Peyer's patch (tissue), 4 donors: Measurements from ENCODE around the gene RTP3. TPM values are rescaled to one million over a fixed set of nuclear protein-coding genes. Genes with fewer than 3 reads are reported as not detected.

ENCODE experiments used
- DNase-seq, 3 donors: peaks; one replicate each; pipeline ENCODE4 v3.0.0-alpha.2; 2017 to 2019
- H3K27ac ChIP-seq, 4 donors: fragments of 200-600 bp; sonication (generic); one replicate each; pipeline ENCODE4 v1.5.1; 2016 to 2019
- H3K27me3 ChIP-seq, 2 donors: fragments of 200-600 bp; sonication (generic); one replicate each; pipeline ENCODE4 v1.5.1; 2019
- H3K36me3 ChIP-seq, 3 donors: fragments of 200-600 bp; sonication (generic); one replicate each; pipeline ENCODE4 v1.5.1; 2016 to 2019
- H3K4me1 ChIP-seq, 4 donors: fragments of 200-600 bp; sonication (generic); one replicate each; pipeline ENCODE4 v1.5.1; 2016 to 2019
- H3K4me3 ChIP-seq, 4 donors: fragments of 200-600 bp; sonication (generic); 1 replicate in 3 of 4; 2 replicates in 1 of 4; pipeline ENCODE4 v1.5.1; 2016 to 2019; ENCODE audit warnings: mild to moderate bottlenecking in 1 of 4
- H3K9me3 ChIP-seq, 4 donors: fragments of 200-600 bp; sonication (generic); one replicate each; pipeline ENCODE4 v1.5.1; 2016 to 2019; ENCODE audit warnings: mild to moderate bottlenecking in 1 of 4
- POLR2A ChIP-seq, 2 donors: fragments of 450-650 bp; IDR thresholded peaks; one replicate each; pipeline ENCODE4 v1.5.1; 2017; ENCODE audit warnings: antibody characterized with exemption in 2 of 2, mild to moderate bottlenecking in 2 of 2, moderate library complexity in 2 of 2
- total RNA-seq, 4 donors: library from RNA; depleted of rRNA; stranded (reverse); fragments of >200 nt; gene quantifications; one replicate each; pipeline ENCODE4 v1.1.0, GENCODE V29; 2016
- TF ChIP-seq, protein P1 (sequence below), 6 experiments: fragments of 450-650 bp in 4 of 6; fragments of 200-600 bp in 2 of 6; sonication (generic) in 1 of 6; IDR thresholded peaks; one replicate each; pipeline ENCODE4 v1.5.1; 2017 to 2019; ENCODE audit warnings: antibody characterized with exemption in 6 of 6, mild to moderate bottlenecking in 3 of 6, moderate library complexity in 1 of 6

The RTP3 gene
- total RNA-seq, 4 donors from 2014 or later = not detected

DNA sequence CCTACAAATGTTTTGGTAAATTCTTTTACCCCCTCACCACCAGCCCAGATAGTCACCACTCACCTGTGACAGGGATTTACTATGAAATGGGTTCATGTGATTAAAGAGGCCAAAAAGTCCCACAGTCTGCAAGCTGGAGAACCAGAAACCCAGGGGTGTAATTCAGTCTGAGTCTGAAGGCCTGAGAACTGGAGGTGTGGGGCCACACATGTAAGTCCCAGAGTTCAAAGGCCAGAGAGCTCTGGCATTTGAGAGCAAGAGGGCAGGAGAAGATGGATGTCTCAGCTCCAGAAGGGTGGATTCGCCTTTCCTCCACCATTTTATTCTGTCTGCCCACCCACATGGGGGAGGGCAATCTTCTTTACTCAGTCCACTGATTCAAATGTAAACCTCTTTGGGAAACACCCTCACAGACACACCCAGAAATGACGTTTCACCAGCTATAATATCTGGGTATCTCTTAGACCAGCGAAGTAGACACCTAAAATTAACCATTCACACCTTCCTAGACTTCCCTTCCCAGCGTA, 11.9 kb downstream of the RTP3 start:
- H3K4me1 ChIP-seq = no peaks in the 10 kb centered on the region
- H3K9me3 ChIP-seq = no peaks in the 10 kb centered on the region
- H3K27me3 ChIP-seq = no peaks in the 10 kb centered on the region
- H3K27ac ChIP-seq = no peak overlapping the region
- H3K36me3 ChIP-seq = no peaks in the 10 kb centered on the region
- no peak for DNase-seq
- TF ChIP-seq, protein P1, sequence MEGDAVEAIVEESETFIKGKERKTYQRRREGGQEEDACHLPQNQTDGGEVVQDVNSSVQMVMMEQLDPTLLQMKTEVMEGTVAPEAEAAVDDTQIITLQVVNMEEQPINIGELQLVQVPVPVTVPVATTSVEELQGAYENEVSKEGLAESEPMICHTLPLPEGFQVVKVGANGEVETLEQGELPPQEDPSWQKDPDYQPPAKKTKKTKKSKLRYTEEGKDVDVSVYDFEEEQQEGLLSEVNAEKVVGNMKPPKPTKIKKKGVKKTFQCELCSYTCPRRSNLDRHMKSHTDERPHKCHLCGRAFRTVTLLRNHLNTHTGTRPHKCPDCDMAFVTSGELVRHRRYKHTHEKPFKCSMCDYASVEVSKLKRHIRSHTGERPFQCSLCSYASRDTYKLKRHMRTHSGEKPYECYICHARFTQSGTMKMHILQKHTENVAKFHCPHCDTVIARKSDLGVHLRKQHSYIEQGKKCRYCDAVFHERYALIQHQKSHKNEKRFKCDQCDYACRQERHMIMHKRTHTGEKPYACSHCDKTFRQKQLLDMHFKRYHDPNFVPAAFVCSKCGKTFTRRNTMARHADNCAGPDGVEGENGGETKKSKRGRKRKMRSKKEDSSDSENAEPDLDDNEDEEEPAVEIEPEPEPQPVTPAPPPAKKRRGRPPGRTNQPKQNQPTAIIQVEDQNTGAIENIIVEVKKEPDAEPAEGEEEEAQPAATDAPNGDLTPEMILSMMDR (IDR thresholded peaks at IDR 0.05) = no peak
- no peak for TF ChIP-seq POLR2A (IDR thresholded peaks at IDR 0.05)
- no peak overlapping the region for H3K4me3 ChIP-seq

DNA sequence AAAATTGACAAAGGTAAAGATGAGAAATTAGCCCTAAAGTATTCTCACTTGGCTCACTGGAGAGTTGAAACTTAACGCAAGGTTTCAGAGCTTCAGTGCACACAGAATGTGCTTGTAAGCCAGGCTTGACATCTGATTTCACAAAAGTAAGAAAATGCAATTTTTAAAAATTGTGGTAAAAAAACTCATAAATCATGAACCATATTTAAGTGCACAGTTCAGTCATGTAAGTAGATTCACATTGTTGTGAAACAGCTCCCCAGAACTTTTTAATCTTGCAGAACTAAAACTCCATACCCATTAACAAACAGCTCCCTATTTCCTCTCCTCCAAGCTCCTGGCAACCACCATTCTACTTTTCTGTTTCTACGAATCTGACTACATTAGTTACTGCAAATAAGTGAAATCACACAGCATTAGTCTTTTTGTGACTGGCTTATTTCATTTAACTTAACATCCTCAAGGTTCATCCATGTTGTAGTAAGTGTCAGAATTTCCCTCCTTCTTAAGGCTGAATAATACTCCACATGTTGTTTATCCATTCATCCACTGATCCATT, 14.5 kb downstream of the RTP3 start:
- no peaks in the 10 kb centered on the region for H3K36me3 ChIP-seq
- H3K4me3 ChIP-seq = no peak overlapping the region
- no peak for TF ChIP-seq POLR2A (IDR thresholded peaks at IDR 0.05)
- TF ChIP-seq, protein P1 (IDR thresholded peaks at IDR 0.05) = no peak
- DNase-seq = no peak
- H3K27ac ChIP-seq = no peak overlapping the region
- H3K9me3 ChIP-seq = no peaks in the 10 kb centered on the region
- H3K27me3 ChIP-seq = no peaks in the 10 kb centered on the region
- H3K4me1 ChIP-seq = no peaks in the 10 kb centered on the region

DNA sequence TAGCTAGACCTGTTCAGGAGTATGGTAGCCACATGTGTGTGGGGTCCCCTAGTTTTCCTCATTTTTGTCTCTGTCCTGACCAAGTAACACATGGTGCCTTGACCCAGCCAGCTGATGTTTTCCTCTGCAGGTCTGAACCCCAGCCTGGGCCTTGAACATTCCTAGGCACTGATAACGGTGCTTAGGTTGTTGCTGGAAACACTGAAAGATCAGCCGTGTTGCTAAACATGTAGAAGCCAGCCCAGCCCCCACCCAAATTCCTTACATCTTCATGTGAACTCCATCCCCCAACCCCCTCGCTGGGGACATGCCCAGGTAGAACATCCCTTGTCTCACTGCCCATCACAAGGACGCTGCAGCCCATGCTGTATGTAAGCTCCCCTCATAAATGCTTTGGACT, 18.7 kb downstream of the RTP3 start:
- no peak overlapping the region for H3K4me3 ChIP-seq
- no peaks in the 10 kb centered on the region for H3K27me3 ChIP-seq
- H3K9me3 ChIP-seq = no peaks in the 10 kb centered on the region
- DNase-seq = no peak
- H3K27ac ChIP-seq = no peak overlapping the region
- no peaks in the 10 kb centered on the region for H3K36me3 ChIP-seq
- no peaks in the 10 kb centered on the region for H3K4me1 ChIP-seq
- no peak for TF ChIP-seq POLR2A (IDR thresholded peaks at IDR 0.05)
- TF ChIP-seq, protein P1 (IDR thresholded peaks at IDR 0.05) = no peak

DNA sequence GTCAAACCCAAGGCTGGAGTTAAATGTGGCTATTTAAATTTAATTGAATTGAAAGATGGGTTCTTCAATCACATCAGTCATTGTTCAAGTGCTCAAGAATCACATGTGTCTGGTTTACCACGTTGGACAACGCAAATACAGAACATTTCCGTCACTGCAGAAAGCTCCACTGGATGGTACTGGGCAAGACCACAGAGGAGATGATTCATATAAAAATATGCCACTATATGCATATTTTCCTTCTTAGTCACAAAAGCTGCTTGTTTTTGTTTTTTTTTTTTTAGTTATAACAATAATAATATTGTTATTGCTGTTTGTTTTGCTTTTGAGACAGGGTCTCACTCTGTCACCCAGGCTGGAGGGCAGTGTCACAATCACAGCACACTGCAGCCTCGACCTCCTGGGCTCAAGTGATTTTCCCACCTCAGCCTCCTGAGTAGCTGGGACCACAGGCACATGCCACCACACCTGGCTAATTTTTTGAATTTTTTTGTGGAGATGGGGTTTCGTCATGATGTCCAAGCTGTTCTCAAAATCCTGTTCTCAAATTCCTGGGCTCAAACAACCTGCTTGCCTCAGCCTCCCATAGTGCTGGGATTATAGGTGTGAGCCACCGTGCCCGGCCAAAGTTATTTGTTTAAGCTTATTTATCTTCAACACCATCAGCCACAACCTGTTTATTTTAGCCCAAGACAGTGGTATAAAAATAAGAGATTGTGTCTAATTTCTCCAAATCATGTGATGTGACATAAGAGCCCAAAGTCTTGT, 19.4 kb downstream of the RTP3 start:
- H3K9me3 ChIP-seq = no peaks in the 10 kb centered on the region
- DNase-seq = no peak
- H3K27ac ChIP-seq = no peak overlapping the region
- H3K4me1 ChIP-seq = no peaks in the 10 kb centered on the region
- no peak overlapping the region for H3K4me3 ChIP-seq
- H3K36me3 ChIP-seq = no peaks in the 10 kb centered on the region
- H3K27me3 ChIP-seq = no peaks in the 10 kb centered on the region
- TF ChIP-seq, protein P1 (IDR thresholded peaks at IDR 0.05) = no peak
- no peak for TF ChIP-seq POLR2A (IDR thresholded peaks at IDR 0.05)

DNA sequence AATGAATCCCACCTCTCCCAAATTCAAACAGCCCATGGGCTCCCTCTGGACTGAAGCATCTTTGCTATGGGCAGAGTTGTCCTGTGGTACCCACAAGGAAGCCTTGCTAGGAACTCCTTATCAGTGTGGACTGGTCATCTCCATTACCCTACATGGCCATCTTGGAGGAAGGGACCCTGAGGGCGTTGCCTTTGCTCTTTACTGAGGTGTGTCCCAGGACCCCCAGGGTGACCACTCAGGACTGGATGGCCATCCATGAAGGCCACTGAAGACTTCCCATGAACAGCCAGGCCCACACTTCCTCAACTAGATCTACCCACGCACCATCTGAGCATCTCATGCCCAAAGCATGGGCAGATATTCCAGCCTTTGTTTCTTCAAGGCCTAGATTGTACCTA, 20.0 kb downstream of the RTP3 start:
- no peak for DNase-seq
- no peaks in the 10 kb centered on the region for H3K4me1 ChIP-seq
- no peak overlapping the region for H3K4me3 ChIP-seq

More for the DNA sequence above, 20.0 kb downstream of the RTP3 start:
- no peak for TF ChIP-seq POLR2A (IDR thresholded peaks at IDR 0.05)
- TF ChIP-seq, protein P1 (IDR thresholded peaks at IDR 0.05) = no peak
- no peaks in the 10 kb centered on the region for H3K9me3 ChIP-seq
- H3K27me3 ChIP-seq = no peaks in the 10 kb centered on the region
- H3K36me3 ChIP-seq = no peaks in the 10 kb centered on the region
- no peak overlapping the region for H3K27ac ChIP-seq
